SK-N-SH treated with all-trans-retinoic acid at 6 μM for 48 hours (cell line): ENCODE data around the gene EFEMP1.

Source experiments
- ARNTL ChIP-seq: fragments of 450-650 bp; formaldehyde crosslinking; IDR thresholded peaks from 2 replicates; pipeline ENCODE4 v1.5.0; 2020; ENCODE audit warnings: low read depth, mild to moderate bottlenecking, moderate library complexity, borderline replicate concordance
- BACH2 ChIP-seq: fragments of 250-450 bp; sonication (Bioruptor Pico); IDR thresholded peaks from 2 replicates; pipeline ENCODE4 v1.9.0; 2021; ENCODE audit warnings: mild to moderate bottlenecking, borderline replicate concordance
- CREB5 ChIP-seq: fragments of 250-450 bp; sonication (Bioruptor Pico); IDR thresholded peaks from 2 replicates; pipeline ENCODE4 v1.5.1; 2020; ENCODE audit warnings: low read depth, mild to moderate bottlenecking, moderate library complexity
- CSRNP3 ChIP-seq: fragments of 250-450 bp; sonication (Bioruptor Pico); IDR thresholded peaks from 2 replicates; pipeline ENCODE4 v1.5.1; 2021; ENCODE audit warnings: mild to moderate bottlenecking, moderate library complexity
- GLIS3 ChIP-seq: fragments of 250-450 bp; sonication (Bioruptor Pico); IDR thresholded peaks from 2 replicates; pipeline ENCODE4 v1.5.0; 2020; ENCODE audit warnings: mild to moderate bottlenecking, moderate library complexity
- ISL1 ChIP-seq: fragments of 250-450 bp; sonication (Bioruptor Pico); IDR thresholded peaks from 2 replicates; pipeline ENCODE4 v2.1.2; 2022; ENCODE audit warnings: mild to moderate bottlenecking, moderate library complexity
- OSR1 ChIP-seq: fragments of 250-450 bp; sonication (Bioruptor Pico); IDR thresholded peaks from 2 replicates; pipeline ENCODE4 v1.8.0; 2022; ENCODE audit warnings: moderate library complexity, mild to moderate bottlenecking, inconsistent platforms
- PATZ1 ChIP-seq: fragments of 250-450 bp; sonication (Bioruptor Pico); IDR thresholded peaks from 2 replicates; pipeline ENCODE4 v1.8.0; 2020; ENCODE audit warnings: mild to moderate bottlenecking, moderate library complexity, borderline replicate concordance
- POU6F1 ChIP-seq: fragments of 250-450 bp; sonication (Bioruptor Pico); IDR thresholded peaks from 2 replicates; pipeline ENCODE4 v1.8.0; 2021; ENCODE audit warnings: low read depth, mild to moderate bottlenecking, moderate library complexity, borderline replicate concordance
- PPARA ChIP-seq: fragments of 250-450 bp; sonication (Bioruptor Pico); IDR thresholded peaks from 2 replicates; pipeline ENCODE4 v1.5.0; 2020; ENCODE audit warnings: mild to moderate bottlenecking, borderline replicate concordance
- RARB ChIP-seq: fragments of 250-450 bp; sonication (Bioruptor Pico); IDR thresholded peaks from 2 replicates; pipeline ENCODE4 v1.8.0; 2021; ENCODE audit warnings: mild to moderate bottlenecking, moderate library complexity
- ZNF565 ChIP-seq: fragments of 450-650 bp; formaldehyde crosslinking; conservative IDR thresholded peaks from 2 replicates; pipeline ENCODE4 v1.5.0; 2020; ENCODE audit warnings: low read depth, mild to moderate bottlenecking, moderate library complexity
- ZNF70 ChIP-seq: fragments of 450-650 bp; formaldehyde crosslinking; IDR thresholded peaks from 2 replicates; pipeline ENCODE4 v1.5.0; 2020; ENCODE audit warnings: mild to moderate bottlenecking, moderate library complexity

GRCh38 chr2:55891671-55892094, 31.9 kb downstream of the EFEMP1 start:
- no peak for TF ChIP-seq ARNTL (CRISPR knock-in tag)
- no peak for TF ChIP-seq BACH2 (CRISPR knock-in tag)
- no peak for TF ChIP-seq CSRNP3 (CRISPR knock-in tag)
- TF ChIP-seq RARB: no peak
- no peak for TF ChIP-seq PATZ1 (CRISPR knock-in tag)
- TF ChIP-seq OSR1 (CRISPR knock-in tag): no peak
- TF ChIP-seq CREB5: no peak
- no peak for TF ChIP-seq PPARA (CRISPR knock-in tag)
- TF ChIP-seq GLIS3 (CRISPR knock-in tag): no peak
- TF ChIP-seq ZNF70 (CRISPR knock-in tag): no peak
- no peak for TF ChIP-seq POU6F1 (CRISPR knock-in tag)
- TF ChIP-seq ZNF565 (CRISPR knock-in tag): no peak
- no peak for TF ChIP-seq ISL1 (CRISPR knock-in tag)
